Esophagus squamous epithelium (tissue), 4 donors: ENCODE data around the gene DGKD.

ENCODE experiments used
- CTCF ChIP-seq, 6 experiments: fragments of 450-650 bp in 4 of 6; fragments of 200-600 bp in 2 of 6; sonication (generic) in 2 of 6; IDR thresholded peaks; one replicate each; pipeline ENCODE4 v1.5.1; 2016 to 2019; ENCODE audit warnings: antibody characterized with exemption in 6 of 6, mild to moderate bottlenecking in 4 of 6, moderate library complexity in 4 of 6
- POLR2A ChIP-seq, 4 donors: fragments of 450-650 bp; IDR thresholded peaks; one replicate each; pipeline ENCODE4 v1.6.1; 2017; ENCODE audit warnings: antibody characterized with exemption in 4 of 4, mild to moderate bottlenecking in 4 of 4, moderate library complexity in 3 of 4

- TF ChIP-seq POLR2A (IDR thresholded peaks at IDR 0.05) (no peak), CTCF (IDR thresholded peaks at IDR 0.05) (peak in 5 of 6 experiments; percentile 39 to 86 (median 70))
Observed at GRCh38 chr2:233449081-233449901, 95.0 kb downstream of the DGKD start.
